WTC11 (cell line): Measurements from ENCODE around the gene ZNRF2. TPM values are rescaled to one million over a fixed set of nuclear protein-coding genes. Genes with fewer than 3 reads are reported as not detected.

Experiments
- ATAC-seq: fragments of 200-7000 bp; cut with Tn5 transposase; 2 replicates; pipeline ENCODE4 v1.10.0; 2021; ENCODE audit warnings: mild to moderate bottlenecking, moderate library complexity
- CTCF ChIA-PET: fragments of 300-600 bp; sonication (Branson Sonifier 250); formaldehyde crosslinking; loops from one replicate; lab custom pipeline; 2021; ENCODE audit warnings: antibody characterized with exemption; lab: Charles Lee
- POLR2A ChIA-PET: fragments of 350-600 bp; sonication (Branson Sonifier 250); formaldehyde crosslinking; loops from one replicate; lab custom pipeline; 2021; ENCODE audit warnings: antibody characterized with exemption; lab: Charles Lee
- DNase-seq: peaks from one replicate; pipeline ENCODE4 v3.0.0; 2021; ENCODE audit warnings: low spot score
- H3K27ac Mint-ChIP-seq: 2 replicates; pipeline ENCODE4 v1.8.0; 2021; ENCODE audit warnings: mixed read lengths
- H3K27me3 Mint-ChIP-seq: 2 replicates; pipeline ENCODE4 v1.8.0; 2021; ENCODE audit warnings: low read depth, mild to moderate bottlenecking, moderate library complexity, mixed read lengths
- H3K36me3 Mint-ChIP-seq: 2 replicates; pipeline ENCODE4 v1.8.0; 2021; ENCODE audit warnings: mixed read lengths
- H3K4me1 Mint-ChIP-seq: 2 replicates; pipeline ENCODE4 v1.8.0; 2022; ENCODE audit warnings: mixed read lengths
- H3K4me3 Mint-ChIP-seq: 2 replicates; pipeline ENCODE4 v1.8.0; 2021; ENCODE audit warnings: mild to moderate bottlenecking, moderate library complexity, mixed read lengths
- H3K9me3 Mint-ChIP-seq: 2 replicates; pipeline ENCODE4 v1.8.0; 2021; ENCODE audit warnings: mixed read lengths
- ATF1 ChIP-seq: sonication (generic); formaldehyde crosslinking; IDR thresholded peaks from 2 replicates; pipeline ENCODE4 v1.8.1; 2023; ENCODE audit warnings: mild to moderate bottlenecking, moderate library complexity, missing genetic modification reagents
- CREM ChIP-seq: sonication (generic); formaldehyde crosslinking; IDR thresholded peaks from 2 replicates; pipeline ENCODE4 v1.8.1; 2022; ENCODE audit warnings: mild to moderate bottlenecking, missing genetic modification reagents, moderate library complexity
- E2F5 ChIP-seq: sonication (generic); formaldehyde crosslinking; IDR thresholded peaks from 2 replicates; pipeline ENCODE4 v1.8.1; 2022; ENCODE audit warnings: mild to moderate bottlenecking, moderate library complexity, missing genetic modification reagents
- FOXK1 ChIP-seq: sonication (generic); formaldehyde crosslinking; IDR thresholded peaks from 2 replicates; pipeline ENCODE4 v1.8.0; 2022; ENCODE audit warnings: mild to moderate bottlenecking, moderate library complexity, missing genetic modification reagents
- GABPB1 ChIP-seq: sonication (generic); formaldehyde crosslinking; IDR thresholded peaks from 2 replicates; pipeline ENCODE4 v1.8.1; 2023; ENCODE audit warnings: mild to moderate bottlenecking, missing genetic modification reagents
- NR1H2 ChIP-seq: sonication (generic); formaldehyde crosslinking; IDR thresholded peaks from 2 replicates; pipeline ENCODE4 v1.9.0; 2021; ENCODE audit warnings: mild to moderate bottlenecking, moderate library complexity, missing genetic modification reagents
- NR2C2 ChIP-seq: sonication (generic); formaldehyde crosslinking; IDR thresholded peaks from 2 replicates; pipeline ENCODE4 v1.8.0; 2022; ENCODE audit warnings: mild to moderate bottlenecking, missing genetic modification reagents
- OVOL2 ChIP-seq: fragments of 250-450 bp; sonication (Bioruptor Pico); IDR thresholded peaks from 2 replicates; pipeline ENCODE4 v1.9.0; 2021; ENCODE audit warnings: mild to moderate bottlenecking, borderline replicate concordance
- RELA ChIP-seq: sonication (generic); formaldehyde crosslinking; IDR thresholded peaks from 2 replicates; pipeline ENCODE4 v1.8.1; 2022; ENCODE audit warnings: missing genetic modification reagents, mild to moderate bottlenecking, borderline replicate concordance
- SMAD3 ChIP-seq: sonication (generic); formaldehyde crosslinking; IDR thresholded peaks from 2 replicates; pipeline ENCODE4 v1.8.0; 2022; ENCODE audit warnings: missing genetic modification reagents, mild to moderate bottlenecking, borderline replicate concordance
- TP53 ChIP-seq: sonication (generic); formaldehyde crosslinking; IDR thresholded peaks from 2 replicates; pipeline ENCODE4 v1.8.1; 2023; ENCODE audit warnings: mild to moderate bottlenecking, missing genetic modification reagents
- ZBTB21 ChIP-seq: sonication (generic); formaldehyde crosslinking; IDR thresholded peaks from 2 replicates; pipeline ENCODE4 v1.8.1; 2023; ENCODE audit warnings: mild to moderate bottlenecking, missing genetic modification reagents, borderline replicate concordance
- ZNF263 ChIP-seq: sonication (generic); formaldehyde crosslinking; IDR thresholded peaks from 2 replicates; pipeline ENCODE4 v1.8.1; 2022; ENCODE audit warnings: low read depth, mild to moderate bottlenecking, moderate library complexity, missing genetic modification reagents
- ZNF281 ChIP-seq: sonication (generic); formaldehyde crosslinking; IDR thresholded peaks from 2 replicates; pipeline ENCODE4 v1.8.0; 2023; ENCODE audit warnings: mild to moderate bottlenecking, missing genetic modification reagents
- ZNF396 ChIP-seq: fragments of 250-450 bp; sonication (Bioruptor Pico); IDR thresholded peaks from 2 replicates; pipeline ENCODE4 v1.8.0; 2021; ENCODE audit warnings: mild to moderate bottlenecking, moderate library complexity, borderline replicate concordance
- ZNF512 ChIP-seq: sonication (generic); formaldehyde crosslinking; IDR thresholded peaks from 2 replicates; pipeline ENCODE4 v1.8.1; 2022; ENCODE audit warnings: missing genetic modification reagents, borderline replicate concordance
- total RNA-seq: library from RNA; stranded (reverse); gene quantifications from 3 replicates; pipeline ENCODE4 v1.2.3, GENCODE V29; 2021
- TF ChIP-seq, protein P1 (sequence below): fragments of 250-450 bp; sonication (Bioruptor Pico); IDR thresholded peaks from 2 replicates; pipeline ENCODE4 v1.9.0; 2021; ENCODE audit warnings: mild to moderate bottlenecking, borderline replicate concordance
- TF ChIP-seq, protein P2 (sequence below): sonication (generic); formaldehyde crosslinking; IDR thresholded peaks from 2 replicates; pipeline ENCODE4 v1.8.1; 2023; ENCODE audit warnings: mild to moderate bottlenecking, missing genetic modification reagents, borderline replicate concordance

The ZNRF2 gene
- total RNA-seq, 1 experiment from 2014 or later, result 18.2 TPM

GRCh38 chr7:30371321-30371720 is 86.9 kb downstream of the ZNRF2 start (continued):
- TF ChIP-seq ZNF512 (CRISPR knock-in tag) (no peak), GABPB1 (CRISPR knock-in tag) (no peak), OVOL2 (CRISPR knock-in tag) (no peak), FOXK1 (CRISPR knock-in tag) (no peak), CREM (CRISPR knock-in tag) (no peak), SMAD3 (CRISPR knock-in tag) (no peak), NR1H2 (CRISPR knock-in tag) (no peak), TP53 (CRISPR knock-in tag) (no peak)

DNA sequence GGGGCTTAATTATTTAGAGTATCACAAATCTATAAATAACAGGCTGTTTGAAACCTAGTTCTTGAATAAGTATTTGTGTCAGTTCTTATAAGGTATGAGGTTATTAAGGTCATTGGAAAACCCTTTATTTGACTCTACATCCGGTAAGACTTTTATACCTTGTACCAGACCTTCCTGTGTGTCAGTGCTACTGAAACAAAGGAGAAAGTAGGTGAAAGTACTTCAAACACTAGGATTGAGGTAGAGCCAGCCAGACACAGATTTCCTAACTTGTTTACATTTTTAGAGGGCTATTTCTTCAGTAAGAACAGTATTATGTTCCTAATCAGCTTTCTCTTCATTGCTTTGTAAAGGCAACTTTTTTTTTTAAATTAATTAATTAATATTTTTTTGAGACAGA is 93.9 kb downstream of the ZNRF2 start:
- peaks cover 13% of the 10 kb centered on the region for H3K9me3 Mint-ChIP-seq
- peaks cover 16% of the 10 kb centered on the region for H3K36me3 Mint-ChIP-seq
- H3K4me3 Mint-ChIP-seq, result no peak overlapping the region
- no peaks in the 10 kb centered on the region for H3K27me3 Mint-ChIP-seq
- no peaks in the 10 kb centered on the region for H3K4me1 Mint-ChIP-seq
- ATAC-seq (no peak), DNase-seq (no peak)
- CTCF ChIA-PET, result no interaction called here
- H3K27ac Mint-ChIP-seq, result no peak overlapping the region
- no peak for TF ChIP-seq E2F5 (CRISPR knock-in tag)
- POLR2A ChIA-PET, result no interaction called here

DNA sequence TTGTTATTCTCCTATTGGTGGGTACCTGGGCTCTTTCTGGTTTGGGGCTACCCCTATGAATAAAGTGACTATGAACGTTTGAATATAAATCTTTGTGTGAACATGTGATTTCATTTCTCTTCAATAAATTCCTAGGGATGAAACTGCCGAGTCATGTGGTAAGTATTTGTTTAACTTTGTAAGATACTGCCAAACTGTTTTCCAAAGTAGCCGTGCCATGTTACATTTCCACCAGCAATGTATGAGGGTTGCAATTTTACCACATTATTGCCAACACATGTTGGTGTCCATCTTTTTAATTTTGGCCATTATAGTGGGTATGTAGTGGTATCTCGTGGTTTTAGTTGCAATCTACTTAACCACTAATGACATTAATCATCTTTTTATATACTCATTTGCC is 94.7 kb downstream of the ZNRF2 start:
- Mint-ChIP-seq H3K9me3 (peaks cover 13% of the 10 kb centered on the region), H3K4me1 (no peaks in the 10 kb centered on the region), H3K27me3 (no peaks in the 10 kb centered on the region)
- TF ChIP-seq, protein P1, sequence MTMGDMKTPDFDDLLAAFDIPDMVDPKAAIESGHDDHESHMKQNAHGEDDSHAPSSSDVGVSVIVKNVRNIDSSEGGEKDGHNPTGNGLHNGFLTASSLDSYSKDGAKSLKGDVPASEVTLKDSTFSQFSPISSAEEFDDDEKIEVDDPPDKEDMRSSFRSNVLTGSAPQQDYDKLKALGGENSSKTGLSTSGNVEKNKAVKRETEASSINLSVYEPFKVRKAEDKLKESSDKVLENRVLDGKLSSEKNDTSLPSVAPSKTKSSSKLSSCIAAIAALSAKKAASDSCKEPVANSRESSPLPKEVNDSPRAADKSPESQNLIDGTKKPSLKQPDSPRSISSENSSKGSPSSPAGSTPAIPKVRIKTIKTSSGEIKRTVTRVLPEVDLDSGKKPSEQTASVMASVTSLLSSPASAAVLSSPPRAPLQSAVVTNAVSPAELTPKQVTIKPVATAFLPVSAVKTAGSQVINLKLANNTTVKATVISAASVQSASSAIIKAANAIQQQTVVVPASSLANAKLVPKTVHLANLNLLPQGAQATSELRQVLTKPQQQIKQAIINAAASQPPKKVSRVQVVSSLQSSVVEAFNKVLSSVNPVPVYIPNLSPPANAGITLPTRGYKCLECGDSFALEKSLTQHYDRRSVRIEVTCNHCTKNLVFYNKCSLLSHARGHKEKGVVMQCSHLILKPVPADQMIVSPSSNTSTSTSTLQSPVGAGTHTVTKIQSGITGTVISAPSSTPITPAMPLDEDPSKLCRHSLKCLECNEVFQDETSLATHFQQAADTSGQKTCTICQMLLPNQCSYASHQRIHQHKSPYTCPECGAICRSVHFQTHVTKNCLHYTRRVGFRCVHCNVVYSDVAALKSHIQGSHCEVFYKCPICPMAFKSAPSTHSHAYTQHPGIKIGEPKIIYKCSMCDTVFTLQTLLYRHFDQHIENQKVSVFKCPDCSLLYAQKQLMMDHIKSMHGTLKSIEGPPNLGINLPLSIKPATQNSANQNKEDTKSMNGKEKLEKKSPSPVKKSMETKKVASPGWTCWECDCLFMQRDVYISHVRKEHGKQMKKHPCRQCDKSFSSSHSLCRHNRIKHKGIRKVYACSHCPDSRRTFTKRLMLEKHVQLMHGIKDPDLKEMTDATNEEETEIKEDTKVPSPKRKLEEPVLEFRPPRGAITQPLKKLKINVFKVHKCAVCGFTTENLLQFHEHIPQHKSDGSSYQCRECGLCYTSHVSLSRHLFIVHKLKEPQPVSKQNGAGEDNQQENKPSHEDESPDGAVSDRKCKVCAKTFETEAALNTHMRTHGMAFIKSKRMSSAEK (CRISPR knock-in tag), result no peak
- TF ChIP-seq ZNF512 (CRISPR knock-in tag), result no peak
- no peak for TF ChIP-seq NR2C2
- no peak for TF ChIP-seq ZNF396 (CRISPR knock-in tag)
- TF ChIP-seq, protein P2, sequence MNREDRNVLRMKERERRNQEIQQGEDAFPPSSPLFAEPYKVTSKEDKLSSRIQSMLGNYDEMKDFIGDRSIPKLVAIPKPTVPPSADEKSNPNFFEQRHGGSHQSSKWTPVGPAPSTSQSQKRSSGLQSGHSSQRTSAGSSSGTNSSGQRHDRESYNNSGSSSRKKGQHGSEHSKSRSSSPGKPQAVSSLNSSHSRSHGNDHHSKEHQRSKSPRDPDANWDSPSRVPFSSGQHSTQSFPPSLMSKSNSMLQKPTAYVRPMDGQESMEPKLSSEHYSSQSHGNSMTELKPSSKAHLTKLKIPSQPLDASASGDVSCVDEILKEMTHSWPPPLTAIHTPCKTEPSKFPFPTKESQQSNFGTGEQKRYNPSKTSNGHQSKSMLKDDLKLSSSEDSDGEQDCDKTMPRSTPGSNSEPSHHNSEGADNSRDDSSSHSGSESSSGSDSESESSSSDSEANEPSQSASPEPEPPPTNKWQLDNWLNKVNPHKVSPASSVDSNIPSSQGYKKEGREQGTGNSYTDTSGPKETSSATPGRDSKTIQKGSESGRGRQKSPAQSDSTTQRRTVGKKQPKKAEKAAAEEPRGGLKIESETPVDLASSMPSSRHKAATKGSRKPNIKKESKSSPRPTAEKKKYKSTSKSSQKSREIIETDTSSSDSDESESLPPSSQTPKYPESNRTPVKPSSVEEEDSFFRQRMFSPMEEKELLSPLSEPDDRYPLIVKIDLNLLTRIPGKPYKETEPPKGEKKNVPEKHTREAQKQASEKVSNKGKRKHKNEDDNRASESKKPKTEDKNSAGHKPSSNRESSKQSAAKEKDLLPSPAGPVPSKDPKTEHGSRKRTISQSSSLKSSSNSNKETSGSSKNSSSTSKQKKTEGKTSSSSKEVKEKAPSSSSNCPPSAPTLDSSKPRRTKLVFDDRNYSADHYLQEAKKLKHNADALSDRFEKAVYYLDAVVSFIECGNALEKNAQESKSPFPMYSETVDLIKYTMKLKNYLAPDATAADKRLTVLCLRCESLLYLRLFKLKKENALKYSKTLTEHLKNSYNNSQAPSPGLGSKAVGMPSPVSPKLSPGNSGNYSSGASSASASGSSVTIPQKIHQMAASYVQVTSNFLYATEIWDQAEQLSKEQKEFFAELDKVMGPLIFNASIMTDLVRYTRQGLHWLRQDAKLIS (CRISPR knock-in tag), result no peak
- TF ChIP-seq ZNF281 (CRISPR knock-in tag), result no peak
- no peak for TF ChIP-seq RELA (CRISPR knock-in tag)
- no peak for TF ChIP-seq ATF1 (CRISPR knock-in tag)
- TF ChIP-seq ZBTB21 (CRISPR knock-in tag), result no peak
- no peak for TF ChIP-seq ZNF263 (CRISPR knock-in tag)

More for the DNA sequence above, 94.7 kb downstream of the ZNRF2 start:
- DNase-seq (no peak), ATAC-seq (no peak)
- H3K27ac Mint-ChIP-seq, result no peak overlapping the region
- CTCF ChIA-PET, result no interaction called here
- no peak overlapping the region for H3K4me3 Mint-ChIP-seq
- H3K36me3 Mint-ChIP-seq, result peaks cover 16% of the 10 kb centered on the region
- POLR2A ChIA-PET, result no interaction called here
